HG02943 (cell line): Measurements from ENCODE around the gene MYRF.

Experiments
- ATAC-seq: cut with Tn5 transposase; IDR thresholded peaks from one replicate; pipeline ENCODE4 v1.9.1; 2021; ENCODE audit warnings: mild to moderate bottlenecking, low read depth, moderate library complexity; ENCODE audit not compliant: unreplicated experiment

The MYRF gene

GRCh38 chr11:61773809-61774208 lies 21.4 kb downstream of the MYRF start:
- ATAC-seq: no peak

GRCh38 chr11:61774411-61774810 lies 22.0 kb downstream of the MYRF start:
- no peak for ATAC-seq

DNA sequence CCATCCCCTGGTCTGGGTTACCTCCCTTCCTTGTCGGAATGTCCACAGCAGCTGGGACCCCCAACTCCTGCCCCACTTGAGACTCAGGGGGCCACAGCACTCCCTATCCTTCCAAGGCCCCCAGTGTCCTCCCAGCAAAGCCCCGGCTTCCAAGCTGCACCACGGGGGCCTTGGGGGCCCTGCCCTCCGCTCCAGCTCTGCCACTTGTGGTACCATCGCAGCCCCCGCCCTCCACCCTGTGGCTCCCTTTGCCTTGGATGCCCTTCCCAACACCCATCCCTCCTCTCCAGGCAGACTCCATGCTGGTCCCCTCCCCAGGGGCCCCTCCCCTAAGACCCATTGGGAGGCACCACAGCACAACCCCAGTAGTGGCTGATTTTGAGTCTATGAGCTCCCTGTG lies 22.7 kb downstream of the MYRF start:
- ATAC-seq: no peak

DNA sequence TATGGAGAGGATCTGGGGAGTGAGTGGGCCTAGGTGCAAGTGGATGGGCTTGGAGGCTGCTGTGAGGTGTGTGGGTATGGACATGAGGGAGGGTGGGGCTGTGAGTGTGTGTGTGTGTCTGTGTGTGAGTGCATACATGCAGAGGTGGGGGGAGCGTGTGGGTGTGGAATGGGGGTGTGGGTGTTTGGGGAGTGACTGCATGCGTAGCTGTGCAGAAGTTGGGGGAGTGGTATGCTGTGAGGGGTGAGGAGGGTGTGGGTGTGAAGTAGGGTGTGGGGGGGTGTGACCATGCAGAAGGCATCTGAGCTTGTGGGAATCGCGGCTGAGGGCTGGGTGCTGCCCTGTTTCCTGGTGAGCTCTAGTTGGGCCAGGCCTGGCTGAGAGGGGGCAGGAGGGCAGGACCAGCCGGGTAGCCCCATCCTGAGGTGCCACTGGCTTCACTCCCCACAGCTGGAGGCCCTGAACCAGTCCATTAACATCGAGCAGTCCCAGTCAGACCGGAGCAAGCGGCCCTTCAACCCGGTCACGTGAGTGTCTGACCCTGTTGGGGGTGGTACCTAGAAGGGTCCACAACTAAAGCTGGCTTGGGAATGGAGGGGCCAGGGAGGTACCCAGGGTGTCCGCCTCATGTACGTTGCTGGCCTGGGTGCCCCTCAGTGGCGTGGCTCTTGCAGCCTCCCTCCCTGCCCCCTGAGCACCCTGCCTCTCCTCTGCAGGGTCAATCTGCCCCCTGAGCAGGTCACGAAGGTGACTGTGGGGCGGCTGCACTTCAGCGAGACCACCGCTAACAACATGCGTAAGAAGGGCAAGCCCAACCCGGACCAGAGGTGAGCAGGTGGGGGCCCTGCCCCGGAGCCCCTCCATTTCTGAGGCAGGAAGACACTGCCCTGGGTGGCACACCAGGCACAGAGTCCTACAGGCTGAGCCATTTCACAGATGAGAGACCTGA lies 23.4 kb downstream of the MYRF start:
- no peak for ATAC-seq

- ATAC-seq: no peak
These were observed 24.2 kb downstream of the MYRF start for GRCh38 chr11:61776561-61777075.

DNA sequence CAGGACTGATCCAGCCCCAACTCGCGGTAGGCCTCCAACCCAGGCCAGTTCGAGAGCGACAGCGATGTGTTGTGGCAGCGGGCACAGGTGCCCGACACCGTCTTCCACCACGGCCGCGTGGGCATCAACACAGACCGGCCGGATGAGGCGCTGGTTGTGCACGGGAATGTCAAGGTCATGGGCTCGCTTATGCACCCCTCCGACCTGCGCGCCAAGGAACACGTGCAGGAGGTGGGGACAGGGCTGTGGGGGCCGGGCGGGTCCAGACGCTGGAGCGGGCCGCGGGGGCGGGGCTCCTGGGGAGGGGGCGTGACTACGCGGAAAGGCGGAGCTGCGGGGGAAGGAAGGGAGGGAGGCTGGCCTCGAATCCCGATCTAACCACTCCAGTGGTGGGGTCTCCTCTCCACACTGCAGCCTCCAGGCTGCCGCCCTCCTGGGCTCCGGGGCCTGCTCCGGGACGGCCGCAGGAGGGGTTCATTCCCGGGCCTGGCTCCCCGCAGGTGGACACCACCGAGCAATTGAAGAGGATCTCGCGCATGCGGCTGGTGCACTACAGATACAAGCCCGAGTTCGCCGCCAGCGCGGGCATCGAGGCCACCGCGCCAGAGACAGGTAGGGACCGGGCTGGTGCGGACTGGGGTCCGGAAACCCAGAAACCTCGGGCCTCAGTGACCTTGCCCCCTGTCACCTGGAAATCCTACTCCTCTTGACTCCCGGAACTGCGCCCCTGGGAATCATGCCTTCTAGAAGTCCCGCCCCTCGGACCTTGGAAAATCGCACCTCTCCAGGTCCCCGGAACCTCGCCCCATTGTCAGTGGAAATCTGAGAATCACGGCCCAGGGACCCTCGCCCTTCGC lies 25.0 kb downstream of the MYRF start:
- ATAC-seq: no peak

DNA sequence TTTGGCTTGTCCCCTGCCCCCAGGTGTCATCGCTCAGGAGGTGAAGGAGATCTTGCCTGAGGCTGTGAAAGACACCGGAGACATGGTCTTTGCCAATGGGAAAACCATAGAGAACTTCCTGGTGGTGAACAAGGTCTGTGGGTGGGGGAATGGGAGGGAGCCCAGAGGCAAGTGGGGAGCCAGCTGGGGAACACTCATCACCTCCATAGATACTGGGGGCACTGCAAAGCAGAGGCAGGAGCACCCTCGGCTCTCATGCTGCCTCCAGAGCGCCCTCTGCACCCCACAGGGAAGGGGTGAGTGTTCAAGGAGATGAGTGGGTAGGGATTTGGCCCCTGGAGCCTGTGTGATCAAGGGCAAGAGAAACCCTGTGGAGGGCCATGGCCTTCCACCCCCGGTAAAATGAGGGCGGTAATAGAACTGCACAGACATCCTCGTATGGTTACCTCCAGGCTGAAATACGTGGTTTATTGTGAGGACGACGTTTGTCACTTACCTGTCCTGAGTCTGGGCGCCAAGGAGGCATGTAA lies 26.0 kb downstream of the MYRF start:
- no peak for ATAC-seq

GRCh38 chr11:61778920-61779650 lies 26.6 kb downstream of the MYRF start:
- no peak for ATAC-seq

DNA sequence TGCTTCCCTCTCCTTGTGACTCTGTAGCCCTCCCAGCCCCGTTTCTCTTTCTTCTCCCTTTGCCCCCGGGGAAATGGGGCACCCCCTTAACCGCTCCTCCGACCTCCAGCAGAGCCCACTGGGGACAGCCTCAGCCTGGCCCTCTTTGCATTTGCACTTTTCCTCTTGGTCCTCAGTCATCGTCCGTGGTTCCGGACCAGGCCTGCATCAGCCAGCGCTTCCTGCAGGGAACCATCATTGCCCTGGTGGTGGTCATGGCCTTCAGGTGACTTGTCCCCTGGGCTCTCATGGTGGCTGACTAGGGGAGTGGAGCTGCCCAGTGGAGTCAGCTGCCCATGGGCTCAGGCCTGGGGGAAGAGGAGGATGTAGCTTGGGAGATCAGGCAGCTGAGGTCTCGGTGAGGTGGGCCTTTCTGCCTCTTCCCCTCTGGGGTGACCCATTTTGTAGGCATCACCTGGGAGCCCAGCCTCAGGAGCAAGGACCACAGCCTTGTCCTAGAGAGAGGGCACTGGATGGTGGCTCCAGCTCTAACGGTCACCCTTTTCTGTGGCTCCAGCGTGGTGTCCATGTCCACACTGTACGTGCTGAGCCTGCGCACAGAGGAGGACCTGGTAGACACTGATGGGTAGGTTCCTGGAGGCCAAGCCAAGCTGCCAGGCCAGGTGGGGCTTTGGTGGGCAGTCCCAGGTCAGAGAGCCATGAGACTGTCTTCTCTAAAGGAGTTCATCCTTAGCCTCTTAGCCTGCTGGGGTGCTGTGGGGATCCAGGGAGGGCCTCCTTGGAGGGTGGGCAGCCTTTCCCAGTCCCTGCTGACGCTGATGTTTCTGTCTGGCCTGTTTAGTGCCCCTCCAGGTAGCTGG lies 27.5 kb downstream of the MYRF start:
- no peak for ATAC-seq

DNA sequence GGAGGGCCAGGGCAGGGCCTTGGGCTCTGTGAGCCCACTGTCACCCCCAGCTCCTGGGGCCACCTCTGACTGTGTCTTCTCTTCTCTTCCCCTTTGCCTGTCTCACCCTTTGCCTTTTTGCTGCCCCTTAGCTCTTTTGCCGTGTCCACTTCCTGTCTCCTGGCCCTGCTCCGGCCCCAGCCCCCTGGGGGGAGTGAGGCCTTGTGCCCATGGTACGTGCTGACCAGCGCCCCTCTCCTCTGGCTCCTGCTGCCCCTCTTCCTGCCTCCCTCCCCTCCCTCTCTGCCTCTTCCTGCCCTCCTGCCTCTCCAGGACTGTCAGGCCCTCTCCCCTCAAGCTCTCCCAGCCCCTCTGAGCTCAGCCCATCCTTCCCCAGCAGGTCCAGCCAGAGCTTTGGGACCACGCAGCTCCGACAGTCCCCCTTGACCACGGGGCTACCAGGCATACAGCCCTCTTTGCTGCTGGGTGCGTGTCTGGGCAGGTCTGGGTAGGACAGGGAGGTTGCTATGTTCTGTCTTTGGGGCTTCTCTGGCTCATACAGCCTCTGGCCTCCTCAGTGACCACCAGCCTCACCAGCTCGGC lies 28.2 kb downstream of the MYRF start:
- no peak for ATAC-seq

- ATAC-seq: no peak
These were observed 29.1 kb downstream of the MYRF start for GRCh38 chr11:61781585-61781984.

- ATAC-seq: no peak
These were observed 29.9 kb downstream of the MYRF start for GRCh38 chr11:61782299-61782698.

GRCh38 chr11:61782841-61783240 lies 30.4 kb downstream of the MYRF start:
- no peak for ATAC-seq

- ATAC-seq: no peak
These were observed 31.5 kb downstream of the MYRF start for GRCh38 chr11:61783717-61784505.

GRCh38 chr11:61784506-61784805 lies 32.0 kb downstream of the MYRF start:
- ATAC-seq: no peak

DNA sequence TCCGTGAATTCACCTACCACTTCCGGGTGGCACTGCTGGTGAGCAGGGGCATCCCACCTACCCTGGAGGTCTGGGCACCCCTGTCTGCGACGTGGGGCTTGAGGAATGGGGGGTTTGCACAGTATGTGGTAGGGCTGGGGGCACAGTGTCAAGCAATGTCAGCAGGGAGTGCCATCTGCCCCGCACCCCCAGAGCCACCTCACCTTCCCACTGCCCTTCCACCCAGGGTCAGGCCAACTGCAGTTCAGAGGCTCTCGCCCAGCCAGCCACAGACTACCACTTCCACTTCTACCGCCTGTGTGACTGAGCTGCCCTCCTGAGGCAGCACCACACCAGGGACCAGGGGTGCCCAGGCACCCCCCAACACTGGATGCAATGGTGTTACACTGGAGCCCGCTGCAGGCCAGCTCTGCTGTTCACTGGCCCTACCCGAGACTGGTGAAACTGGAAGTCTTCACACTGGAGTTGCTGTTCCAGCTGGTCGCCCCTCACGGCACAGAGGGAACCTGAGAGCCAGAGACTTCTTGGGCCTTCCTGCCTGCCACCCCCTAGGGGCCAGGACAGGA lies 33.5 kb downstream of the MYRF start:
- no peak for ATAC-seq

DNA sequence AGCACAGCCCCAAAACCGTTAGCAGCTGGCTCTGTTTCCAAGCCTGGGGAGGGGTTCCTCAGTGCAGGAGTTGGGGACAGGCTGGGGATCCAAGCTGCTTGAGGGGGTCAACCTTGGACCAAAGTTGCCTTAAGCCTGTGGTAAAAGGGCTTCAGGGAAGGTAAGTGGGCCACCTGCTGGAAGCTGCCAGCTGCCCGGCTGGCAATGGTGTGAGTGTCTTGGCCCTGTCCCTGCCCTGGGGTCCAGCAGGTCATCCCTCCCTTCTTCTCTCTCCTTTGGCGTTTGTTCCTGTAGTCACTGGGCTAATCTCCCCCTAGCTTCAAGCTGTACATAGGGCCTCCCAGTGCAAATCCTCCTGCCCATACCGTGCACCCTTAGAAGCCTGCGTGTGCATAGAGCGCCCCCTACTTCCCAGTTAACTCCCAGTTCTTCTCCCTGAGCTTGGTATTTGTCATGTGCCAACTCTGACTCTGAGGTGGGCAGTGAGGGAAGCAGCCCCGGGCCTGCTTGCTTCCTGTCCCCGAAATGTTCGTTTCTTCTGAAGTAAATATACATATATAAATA lies 35.6 kb downstream of the MYRF start:
- no peak for ATAC-seq
